GM19468 (cell line): ENCODE results near the gene DNAJC15.

Experiments
- ATAC-seq: cut with Tn5 transposase; IDR thresholded peaks from one replicate; pipeline ENCODE4 v1.9.1; 2021; ENCODE audit warnings: mild to moderate bottlenecking, moderate library complexity, moderate number of reproducible peaks; ENCODE audit not compliant: unreplicated experiment; ENCODE audit errors: extremely low read depth

Gene DNAJC15

DNA sequence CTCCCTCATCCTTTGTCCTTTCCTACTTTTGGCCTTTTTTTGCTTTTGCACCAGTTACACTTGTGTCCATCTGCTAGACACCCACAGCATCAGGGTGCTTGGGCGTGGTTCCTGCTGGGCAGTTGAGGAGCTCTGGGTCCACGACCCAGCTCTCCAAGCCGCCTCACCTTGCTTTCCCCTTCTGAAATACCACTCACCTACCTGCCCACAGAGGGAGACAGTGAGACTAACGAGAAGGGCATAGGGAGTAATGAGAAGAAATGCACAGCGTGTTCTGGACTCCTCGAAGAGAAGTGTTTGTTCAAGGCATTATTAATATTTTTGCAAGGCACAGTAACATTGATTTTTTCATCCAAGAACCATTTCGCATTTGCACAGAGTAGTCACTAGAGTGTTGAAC is 92.9 kb downstream of the DNAJC15 start:
- ATAC-seq = no peak

DNA sequence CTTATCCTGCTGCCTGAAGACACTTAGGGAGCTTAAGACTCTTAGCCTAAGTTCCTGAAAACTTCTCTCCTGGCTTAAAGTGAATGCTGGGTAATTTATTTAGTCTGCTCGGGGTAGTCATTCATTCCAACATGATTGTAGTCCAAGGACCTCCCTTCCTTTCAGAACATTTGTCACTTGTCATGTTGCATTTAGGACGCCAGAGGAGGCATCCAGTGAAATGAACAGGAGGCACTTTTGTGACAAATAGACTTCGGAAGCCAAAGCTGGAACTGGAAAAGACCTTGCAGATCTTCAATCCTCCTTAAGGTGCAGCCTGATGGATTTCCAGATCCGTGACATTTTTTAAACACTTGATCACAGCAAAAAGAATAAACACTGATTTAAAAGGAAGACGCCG is 95.1 kb downstream of the DNAJC15 start:
- ATAC-seq = no peak

DNA sequence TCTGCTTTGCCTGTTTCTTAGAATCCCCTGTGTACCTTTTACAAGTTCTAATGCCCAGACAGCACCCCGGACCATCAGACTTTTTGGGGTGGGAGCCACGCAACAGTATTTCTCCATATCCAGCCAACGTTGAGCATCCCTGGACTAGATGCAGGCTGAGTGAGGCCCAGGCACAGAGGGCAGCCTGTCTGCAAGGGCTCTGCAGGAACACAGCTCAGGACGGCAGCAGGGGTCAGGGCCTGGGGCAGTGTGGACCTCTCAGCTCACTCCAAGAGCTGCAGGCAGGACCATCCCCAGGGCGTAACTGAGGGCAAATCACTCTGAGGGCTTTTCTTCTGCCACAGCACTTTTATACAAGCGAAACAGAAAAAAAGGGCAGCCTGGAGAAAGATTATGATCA is 95.8 kb downstream of the DNAJC15 start:
- ATAC-seq = no peak

DNA sequence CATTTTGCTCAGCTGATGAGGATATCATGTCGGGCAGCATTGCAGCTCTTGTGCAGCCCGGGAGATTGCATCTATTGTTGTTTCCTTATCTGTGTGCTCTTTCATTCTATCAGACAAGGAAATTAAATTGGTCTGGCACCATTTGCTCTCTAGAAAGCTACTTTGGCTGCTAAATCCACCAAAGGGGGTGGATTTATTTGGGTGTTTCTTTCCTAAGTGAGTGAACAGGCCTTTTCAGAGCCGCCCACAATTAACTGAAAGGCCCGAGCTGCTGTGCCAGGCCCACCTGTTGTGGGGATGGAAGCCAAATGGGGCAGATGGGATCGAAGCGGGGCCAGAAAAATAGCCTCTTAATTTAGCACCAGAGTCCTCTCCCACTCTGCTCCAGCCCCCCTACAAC is 99.4 kb downstream of the DNAJC15 start:
- ATAC-seq = no peak

DNA sequence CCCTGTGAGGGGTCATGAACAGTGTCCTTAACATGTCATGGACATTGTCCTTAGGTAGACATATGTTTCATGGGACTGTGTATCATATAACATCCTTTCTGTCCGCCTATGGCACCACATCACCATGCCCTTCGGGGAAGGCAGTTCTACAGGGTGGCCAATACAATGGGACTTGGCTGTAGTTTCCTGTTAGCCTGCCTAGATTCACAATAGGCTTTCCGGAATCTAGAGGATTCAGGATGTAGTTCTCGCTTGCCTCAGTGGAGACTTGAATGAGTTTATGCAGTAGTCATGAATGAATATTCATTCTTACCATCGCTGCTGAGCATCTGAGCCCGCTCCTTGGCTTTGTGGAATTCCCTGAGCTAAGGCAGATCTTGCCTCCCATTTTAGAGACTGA is 100.5 kb downstream of the DNAJC15 start:
- no peak for ATAC-seq

DNA sequence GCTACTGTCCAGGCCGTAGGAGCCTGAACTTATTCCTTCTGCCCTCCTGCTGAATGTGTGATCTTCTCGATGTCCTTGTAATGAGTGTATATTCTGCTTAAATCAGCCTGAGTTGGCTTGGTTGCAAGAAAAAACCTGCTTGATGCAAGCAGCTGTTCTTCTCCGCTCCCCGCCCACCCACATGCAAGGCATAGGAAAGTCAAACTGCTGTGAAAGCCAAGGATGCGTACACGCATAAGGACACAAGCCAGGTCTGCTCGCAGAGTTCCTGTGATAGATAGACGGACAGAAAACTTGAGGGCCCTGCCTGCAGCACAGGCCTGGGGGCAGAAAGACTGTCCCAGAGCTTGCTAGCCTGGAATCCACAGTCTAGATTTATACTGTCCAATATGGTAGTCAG is 101.1 kb downstream of the DNAJC15 start:
- no peak for ATAC-seq

DNA sequence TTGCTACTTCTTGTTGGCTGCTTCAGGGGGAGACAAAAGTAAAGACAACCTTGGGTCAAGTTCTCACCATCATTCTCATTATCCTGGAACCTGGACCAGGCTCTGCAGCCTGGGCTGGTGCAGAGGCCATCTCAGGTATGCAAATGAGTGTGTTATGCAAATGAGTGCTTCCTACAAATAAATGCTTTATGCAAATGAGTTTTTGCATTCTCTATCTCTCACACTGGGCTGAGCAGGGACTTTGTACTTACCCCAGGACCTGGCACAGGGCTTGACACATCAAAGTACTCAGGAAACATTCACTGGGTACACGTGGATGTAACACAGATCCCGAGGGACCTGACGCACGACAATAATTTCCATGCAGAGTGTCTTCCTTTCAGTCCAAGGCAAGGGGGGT is 103.0 kb downstream of the DNAJC15 start:
- ATAC-seq = peak; percentile 47

DNA sequence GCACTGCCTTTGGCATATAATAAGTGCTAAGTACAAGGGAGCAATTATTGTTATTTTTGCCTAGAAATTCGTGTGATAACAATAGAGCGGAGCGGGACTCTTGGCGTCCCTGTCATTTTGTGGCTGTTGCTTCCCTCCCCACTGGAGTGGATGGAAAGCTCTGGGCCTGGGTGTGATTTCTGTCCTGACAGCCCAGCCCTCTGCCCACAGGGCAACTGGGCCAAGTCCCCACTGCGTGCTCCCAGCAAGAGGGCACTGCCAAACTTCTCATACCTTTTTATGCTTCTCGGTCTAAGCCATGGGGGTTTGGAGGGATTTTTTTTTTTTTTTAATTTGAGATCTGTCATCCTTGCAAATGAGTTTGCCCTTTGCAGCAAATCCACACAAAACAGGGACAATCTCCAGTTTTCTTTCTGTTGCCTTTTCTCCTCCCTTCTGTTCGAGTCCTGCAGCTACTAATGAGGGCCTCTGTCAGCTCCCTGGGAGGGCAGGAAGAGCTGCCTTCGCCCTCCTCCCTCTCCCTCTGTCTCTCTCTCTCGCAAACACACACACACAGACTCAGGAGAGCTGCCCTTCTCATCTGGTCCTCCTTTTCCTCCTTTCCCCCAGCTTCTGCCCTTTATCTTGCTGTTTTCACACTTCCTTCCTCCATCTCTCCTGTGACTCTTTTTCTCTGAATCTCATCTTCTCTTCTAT is 103.9 kb downstream of the DNAJC15 start:
- no peak for ATAC-seq

DNA sequence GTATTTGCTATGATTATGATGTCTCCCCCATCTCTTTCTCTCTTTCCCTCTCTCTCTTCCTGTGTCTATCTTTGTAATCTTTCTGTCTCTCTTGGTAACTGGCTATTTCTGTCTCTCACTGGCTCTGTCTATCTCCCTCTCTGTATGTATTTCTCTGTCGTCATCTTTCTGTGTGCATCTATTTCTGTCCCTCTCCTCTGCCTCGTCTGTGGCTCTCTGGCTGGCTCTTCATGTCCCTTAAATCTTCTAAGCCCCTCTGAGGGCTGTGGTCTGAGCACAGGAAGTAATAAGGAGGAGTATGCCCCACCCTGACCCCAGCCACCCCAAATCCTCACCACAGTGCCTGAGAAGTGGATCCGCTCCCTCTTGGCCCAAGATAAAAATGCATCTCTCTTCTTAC is 104.4 kb downstream of the DNAJC15 start:
- no peak for ATAC-seq

DNA sequence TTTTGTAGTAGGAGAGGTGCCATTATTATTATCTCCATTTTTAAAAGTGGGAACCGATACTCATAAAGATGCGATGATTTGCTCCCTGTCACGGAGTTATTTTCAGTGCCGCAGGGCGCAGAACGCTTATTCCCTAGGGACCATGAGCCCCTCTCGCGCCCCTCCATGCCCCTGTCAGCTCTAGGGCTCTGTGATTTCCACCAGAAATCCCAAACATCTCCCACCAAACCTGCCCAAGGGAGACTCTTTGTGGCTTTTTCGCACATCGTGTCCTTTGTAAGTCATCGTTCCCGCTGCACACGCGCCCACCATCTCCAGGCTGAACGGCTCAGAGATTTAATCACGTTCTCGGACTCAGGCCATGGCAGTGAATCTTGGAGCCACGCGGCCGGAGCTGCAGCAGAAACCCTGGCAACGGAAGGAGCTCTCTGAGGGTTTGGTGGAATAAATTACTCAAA is 105.1 kb downstream of the DNAJC15 start:
- no peak for ATAC-seq

DNA sequence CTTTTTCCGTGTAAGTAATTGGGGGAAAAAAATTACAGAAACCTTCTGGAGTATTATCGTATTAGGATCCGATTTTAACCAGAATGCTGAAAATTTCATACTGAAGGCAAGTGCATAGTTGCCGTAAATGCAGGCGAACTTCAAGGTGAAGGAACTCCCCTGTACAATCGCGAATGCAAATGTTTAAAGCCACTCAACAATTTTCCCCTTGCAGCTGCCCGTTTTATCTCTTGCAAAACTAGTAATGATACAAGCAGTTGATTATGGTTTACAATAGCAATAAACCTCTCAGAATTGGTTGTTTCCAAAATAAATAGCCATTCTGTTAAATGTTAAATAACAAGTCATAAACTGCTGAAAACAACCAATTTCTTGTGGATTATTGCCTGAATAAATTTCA is 105.7 kb downstream of the DNAJC15 start:
- no peak for ATAC-seq

DNA sequence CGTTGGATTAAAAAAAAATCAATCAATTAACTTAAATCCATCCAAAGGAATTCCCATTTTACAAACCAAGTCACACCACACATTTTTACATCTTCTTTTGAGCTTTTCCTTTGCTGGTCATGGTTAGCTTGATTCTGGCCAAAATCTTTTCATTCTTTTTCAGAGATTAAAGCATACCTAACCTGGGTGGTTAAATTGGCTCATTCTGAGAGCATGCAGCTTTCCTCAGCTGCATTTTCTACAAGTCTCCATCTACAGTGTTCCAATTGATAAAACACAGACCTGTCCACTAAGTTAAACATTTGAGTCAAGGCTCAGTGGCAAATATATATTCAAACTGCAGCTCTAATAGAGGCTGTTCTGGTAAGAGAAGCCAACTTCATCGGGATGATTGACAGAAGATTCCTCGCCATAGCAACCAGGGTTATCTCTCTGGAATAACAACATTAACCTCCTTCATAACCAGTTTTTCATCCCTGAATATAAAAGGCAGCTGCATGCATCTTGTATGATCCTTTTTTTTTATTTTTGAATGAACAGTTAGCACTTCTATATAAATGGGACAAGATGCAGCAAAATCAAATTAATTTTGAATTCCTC is 106.2 kb downstream of the DNAJC15 start:
- ATAC-seq = no peak

DNA sequence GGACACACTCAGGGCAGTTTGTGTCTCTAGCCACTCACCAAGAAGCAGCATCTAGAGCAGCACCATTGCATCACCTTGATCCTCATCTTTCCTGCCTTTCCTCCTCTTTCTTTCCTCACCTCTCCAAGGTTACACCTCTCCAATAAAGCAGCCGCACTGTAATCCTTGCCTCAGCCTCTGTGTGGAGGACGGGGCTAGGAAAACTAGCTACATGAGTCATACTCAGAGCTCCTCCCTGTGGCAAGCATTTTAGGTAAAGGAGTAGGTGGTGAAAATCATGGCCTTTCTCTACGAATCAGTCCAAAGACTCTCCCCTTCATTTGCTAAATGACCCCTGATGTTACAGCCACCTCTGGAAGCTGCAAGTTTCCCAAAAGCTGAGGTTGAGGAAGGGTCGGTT is 108.9 kb downstream of the DNAJC15 start:
- no peak for ATAC-seq

DNA sequence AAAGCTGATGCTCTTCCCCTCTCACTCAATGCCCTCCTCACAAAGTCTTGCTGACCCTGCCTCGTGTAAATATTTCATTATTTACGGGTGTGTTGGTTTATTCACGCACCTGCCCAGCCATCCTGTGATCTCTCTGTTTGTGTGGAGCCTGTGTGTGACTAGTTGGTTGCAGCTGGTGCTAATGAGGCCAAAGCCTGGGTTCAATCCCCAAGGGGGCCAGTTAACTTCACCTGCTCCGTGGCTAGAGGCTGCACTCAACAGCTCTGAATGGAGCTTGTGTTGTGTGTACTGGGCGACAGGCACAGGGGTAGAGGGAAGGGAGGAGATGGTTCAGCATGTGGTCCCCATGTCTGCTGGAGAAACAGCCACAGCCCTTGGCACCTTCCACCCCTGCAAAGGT is 109.5 kb downstream of the DNAJC15 start:
- ATAC-seq = no peak

DNA sequence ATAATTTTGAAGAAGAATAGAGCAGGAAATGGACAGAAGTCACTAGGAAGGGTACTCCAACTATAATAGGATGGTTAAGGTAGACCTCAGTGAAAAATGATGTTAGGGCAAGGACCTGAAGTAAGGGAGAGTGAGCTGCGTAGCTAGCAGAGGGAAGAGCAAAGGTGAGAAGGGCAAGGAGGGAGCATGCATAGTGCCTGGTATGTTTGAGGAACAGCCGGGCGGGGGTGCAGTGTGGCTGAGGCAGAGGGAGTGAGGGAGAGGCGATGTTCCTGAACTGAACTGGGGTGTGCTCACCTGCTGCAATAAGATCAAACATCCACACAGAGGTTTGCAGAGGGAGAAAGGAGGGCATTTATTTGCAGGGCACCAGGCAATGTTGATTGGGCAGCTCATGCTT is 110.4 kb downstream of the DNAJC15 start:
- no peak for ATAC-seq

DNA sequence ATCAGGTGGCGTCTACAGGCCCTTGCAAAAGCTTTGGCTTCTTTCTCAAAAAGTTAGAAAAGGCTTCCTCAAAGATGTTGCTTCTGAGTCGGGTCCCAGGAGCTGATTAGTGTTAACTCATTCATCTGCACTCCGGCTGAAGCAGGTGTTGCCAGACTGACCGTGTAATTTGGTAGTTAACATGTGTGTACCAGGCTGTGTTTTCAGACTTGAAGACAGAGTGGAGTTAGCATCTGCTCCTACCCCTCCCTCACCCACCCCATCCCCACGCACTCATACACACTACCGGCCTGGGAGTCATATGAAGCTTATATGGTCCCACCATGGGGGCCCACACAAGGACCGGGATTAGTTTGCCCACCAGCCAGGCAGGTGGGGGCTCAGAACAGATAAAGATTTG is 111.5 kb downstream of the DNAJC15 start:
- ATAC-seq = no peak

DNA sequence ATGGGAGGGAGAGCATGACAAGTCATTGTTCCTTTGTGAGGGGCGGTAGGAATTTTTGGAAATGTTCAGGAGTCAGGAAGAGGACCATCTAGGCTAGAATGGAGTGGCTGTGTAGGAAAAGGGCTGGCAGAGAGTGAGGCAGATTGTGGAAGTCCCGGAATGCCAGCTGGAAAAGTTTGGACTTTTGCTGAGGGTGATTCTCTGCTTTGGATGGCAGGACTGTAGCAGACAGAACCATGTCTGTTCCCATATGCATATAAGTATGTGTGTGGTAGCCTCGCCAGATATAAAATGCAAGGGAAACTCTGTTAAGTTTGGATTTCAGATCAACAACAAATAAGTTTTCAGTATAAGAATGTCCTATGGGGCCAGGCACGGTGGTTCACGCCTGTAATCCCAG is 112.1 kb downstream of the DNAJC15 start:
- ATAC-seq = no peak

DNA sequence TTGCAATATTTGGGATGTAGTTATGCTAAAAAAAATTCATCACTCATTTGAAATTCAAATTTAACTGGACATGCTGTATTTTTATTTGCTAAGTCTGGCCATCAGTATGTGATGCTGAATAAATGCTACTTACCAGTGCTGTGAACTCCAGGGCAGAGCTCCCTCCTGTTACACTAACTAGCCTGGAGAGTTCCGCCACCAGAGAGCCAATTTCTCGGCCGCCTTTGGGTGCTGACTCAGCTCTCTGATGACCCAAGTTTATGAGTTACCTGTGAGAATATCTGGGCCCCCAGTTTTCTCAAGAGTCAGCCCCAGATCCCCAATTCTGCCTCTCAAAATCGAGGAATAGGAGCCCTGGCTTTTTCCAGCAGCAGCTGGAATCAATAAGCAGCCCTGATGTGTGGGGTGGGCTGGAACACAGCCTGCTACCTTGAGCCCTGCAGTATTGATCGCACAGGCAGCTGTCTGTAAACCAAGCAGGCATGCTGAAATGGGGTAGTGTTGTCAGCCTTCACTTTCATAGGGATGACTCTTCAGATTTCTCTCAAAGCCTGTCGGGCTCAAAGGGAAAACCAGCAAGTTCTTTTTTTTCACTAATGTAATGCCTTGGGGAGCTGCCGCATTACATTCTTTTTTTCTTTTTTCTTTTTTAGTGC is 113.7 kb downstream of the DNAJC15 start:
- no peak for ATAC-seq

DNA sequence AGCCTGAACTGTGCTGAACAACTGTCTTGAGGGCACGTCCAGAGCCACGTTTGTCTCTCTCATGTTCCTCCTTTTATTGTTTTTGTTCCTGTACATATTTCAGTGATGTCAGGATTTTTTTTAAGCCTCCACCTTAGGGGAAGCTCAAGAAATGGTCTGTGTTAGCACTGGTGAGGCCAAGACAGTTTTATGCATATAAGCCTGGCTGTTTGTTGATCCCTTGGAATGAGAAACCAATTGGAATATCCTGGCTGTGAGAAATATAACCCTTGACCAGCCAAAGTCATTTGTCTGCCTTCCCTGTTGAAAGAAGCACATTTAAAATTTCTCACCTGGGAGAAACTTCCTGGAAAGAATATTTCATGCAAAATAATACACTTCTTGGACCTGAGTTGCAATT is 115.8 kb downstream of the DNAJC15 start:
- ATAC-seq = no peak

DNA sequence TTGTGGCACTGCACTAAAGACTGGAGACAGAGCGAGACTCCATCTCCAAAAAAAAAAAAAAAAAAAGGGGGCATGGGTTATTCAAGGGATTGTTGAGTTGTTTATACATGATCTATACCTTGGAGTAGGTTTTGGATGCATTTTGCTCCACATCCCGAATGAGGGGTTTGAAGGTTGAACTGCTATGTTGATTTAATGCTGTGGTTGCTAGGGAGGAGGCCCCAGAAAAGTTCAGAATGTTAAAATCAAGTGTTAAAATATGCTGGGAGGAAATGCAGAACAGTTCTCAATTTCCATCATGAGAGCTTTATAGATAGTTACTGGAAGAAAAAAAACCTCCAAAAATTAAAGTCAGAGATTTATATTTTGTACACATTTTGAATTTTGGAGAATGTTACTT is 116.5 kb downstream of the DNAJC15 start:
- ATAC-seq = no peak

DNA sequence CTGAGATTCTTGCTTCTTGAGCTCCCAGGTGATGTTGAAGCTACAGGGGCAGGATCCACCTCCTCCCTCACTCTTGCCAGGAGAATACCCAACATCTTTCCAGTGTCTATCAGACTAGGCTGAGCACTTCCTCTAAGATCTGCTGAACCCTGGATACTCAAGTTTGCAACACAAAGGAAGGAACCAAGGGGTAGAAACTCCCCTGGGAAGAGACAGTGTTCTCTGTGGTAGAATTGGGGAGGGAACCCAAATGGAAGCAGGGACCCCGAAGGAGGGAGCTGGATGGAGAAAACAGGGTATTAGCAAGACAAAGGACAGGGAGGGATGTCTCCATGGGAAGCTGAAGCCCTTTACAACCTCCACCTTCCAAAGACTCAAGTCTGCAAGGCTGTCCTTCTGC is 117.6 kb downstream of the DNAJC15 start:
- no peak for ATAC-seq

DNA sequence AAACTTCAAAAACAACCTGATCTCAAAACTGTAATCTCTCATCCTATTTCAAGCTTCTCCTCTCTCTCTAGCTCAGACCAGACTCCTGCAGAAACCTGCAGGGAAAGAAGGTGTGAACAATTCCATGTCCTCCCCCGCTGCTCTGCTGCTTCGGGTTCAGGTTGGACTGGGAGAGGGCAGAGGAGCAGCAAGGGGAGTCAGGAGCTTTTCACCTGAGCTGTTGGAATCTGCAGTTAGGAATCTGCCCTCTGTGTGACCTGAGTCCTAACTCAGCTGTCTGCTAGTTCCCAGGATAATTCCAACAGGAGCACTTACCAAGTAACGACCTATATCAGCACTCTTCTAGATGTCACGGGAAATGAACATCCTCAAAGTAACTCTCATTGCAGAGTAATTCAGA is 118.3 kb downstream of the DNAJC15 start:
- no peak for ATAC-seq
